Measurements from ENCODE around the gene MYO3B.
"Not testable (repeated sequence)": the region's sequence is repeated elsewhere in the genome, so short reads cannot be mapped to it uniquely, and the experiment has no call there.

MYO3B gene

DNA sequence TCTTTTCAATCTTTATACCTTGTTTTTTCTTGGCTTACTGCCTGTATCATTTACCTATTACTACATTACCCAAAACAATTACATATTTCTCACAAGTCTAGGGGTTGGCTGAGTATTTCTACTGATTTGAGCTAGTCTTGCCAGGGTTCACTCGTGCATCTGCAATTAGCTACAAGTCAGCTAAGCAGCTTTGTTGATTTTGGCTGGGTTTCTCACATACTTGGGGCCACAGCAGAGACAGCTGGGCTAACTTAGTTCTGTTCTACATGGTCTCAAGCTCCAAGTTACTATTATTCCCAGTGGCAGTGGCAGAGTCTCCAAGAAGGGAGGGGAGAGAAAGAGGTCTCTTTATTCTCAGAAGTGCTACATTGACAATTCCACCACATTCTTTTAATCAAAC, 482.5 kb downstream of the MYO3B start:
- no peak for DNase-seq

DNA sequence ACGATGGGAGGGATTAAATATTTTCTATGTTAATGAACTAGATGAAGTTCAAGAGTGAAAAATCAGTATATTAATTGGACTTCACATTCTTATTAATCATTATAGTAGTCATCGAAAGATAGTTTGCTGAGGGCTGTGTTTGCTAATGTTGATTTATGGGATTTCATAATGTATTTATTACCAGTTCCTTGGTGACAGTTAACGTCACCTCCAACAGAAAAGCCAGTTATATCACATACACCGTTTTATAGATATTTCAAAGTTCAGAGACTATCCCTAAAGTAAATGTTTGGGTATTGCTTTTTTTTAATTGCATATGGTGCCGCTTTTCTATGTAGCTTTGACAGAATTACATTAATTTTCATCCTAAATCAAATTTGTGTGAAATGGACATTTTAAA, 487.8 kb downstream of the MYO3B start:
- no peak for DNase-seq

DNA sequence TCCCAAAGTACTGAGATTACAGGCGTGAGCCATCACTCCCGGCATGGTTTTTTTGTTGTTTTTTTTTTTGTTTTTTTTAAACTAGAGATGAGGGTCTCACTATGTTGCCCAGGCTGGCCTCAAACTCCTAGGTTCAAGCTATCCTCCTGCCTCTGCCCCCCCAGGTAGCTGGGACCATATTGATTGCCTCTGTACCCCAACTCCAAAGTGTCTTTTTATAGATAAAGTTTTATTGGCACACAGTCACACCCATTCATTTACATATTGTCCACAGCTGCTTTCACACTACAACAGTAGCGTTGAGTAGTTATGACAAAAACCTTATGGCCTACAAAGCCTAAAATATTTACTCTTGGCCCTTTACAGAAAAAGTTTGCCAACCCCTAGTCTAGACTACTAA, 492.0 kb downstream of the MYO3B start:
- no peak for DNase-seq

DNA sequence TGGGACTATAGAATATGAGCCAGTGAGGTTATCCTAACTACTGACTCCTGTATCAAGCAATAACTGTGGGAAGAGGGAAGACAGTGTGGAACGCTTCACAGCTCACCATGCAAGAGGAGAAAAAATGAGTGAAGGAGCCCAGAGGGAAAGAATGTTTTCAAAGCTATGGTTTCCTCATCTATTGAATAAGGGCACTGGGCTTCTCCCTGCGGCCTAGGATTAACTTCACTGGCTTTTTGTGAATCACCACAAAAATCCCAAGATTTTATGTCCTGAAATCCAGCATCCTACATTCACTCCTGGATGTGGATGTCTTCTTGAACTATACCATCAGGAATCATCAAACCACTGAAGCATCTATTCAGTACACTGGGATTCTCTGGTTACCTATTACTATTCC, 492.7 kb downstream of the MYO3B start:
- DNase-seq, result no peak

DNA sequence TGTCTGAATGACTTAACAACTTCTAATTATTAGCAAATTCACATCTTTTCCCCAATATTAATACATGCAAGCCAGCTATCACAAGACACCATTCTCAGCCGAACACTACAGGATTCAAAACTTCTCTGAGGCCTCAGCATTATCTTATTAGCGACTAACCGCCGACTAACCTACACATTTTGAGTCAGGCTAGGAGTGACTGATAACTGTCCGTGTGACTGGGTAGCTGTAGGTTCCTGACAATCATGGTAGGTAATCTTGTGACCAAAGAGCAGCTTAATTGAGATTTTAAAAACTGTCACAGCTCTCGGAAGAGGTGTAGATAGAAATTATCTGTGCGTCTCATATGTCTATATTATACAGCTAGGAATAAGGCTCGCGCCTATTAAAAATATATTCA, 493.1 kb downstream of the MYO3B start:
- no peak for DNase-seq

DNA sequence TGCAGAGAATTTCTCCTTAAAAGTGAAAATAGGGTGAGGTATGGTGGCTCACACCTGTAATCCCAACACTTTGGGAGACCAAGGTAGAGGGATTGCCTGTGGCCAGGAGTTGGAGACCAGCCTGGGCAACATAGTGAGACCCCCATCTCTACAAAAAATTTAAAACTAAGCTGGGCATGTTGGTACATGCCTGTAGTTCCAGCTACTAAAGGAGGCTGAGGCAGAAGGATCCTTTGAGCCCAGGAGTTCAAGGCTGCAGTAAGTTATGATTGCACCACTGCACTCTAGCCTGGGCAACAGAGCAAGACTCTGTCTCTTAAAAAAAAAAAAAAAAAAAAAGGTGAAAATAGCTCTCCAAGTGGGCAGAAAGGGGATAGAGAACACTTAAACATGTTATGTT, 496.3 kb downstream of the MYO3B start:
- not testable (repeated sequence) for DNase-seq

DNA sequence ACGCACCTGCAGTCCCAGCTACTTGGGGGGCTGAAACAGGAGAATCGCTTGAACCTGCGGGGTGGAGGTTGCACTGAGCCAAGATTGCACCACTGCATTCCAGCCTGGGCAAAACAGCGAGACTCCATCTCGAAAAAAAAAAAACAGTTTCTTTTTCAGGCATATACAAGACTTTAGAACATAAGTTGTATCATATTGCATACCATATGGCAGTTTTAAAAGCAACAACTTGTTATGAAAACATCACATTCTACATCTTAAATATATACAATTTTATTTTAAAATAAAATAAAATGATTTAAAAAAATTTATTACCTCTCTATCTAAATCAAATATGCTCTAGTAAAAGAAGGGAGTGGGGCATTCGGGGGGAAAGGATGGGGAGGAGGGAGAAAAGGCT, 497.8 kb downstream of the MYO3B start:
- DNase-seq, result no peak

DNA sequence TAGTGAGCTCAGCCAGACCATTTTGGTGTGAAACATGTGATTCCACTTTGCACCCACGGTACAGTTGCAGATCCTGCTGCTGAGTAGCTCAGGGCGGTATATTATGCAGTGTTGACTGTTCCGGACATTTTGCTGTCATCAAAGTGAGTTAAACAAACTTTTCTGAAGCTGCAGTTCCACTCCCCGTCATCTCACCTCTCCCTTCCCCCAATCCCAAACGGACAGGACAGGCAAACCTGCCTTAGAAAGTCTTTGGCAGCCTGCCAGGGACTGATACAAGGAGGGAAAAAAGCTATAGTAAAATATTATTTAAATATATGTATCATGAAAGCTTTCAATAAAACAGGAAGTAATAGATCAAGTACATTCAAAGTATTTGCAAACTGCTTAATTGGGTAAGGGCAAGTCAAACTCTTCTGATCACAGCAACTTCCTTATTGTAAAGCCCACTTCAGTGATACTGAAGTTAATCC, 501.7 kb downstream of the MYO3B start:
- no peak for DNase-seq

DNA sequence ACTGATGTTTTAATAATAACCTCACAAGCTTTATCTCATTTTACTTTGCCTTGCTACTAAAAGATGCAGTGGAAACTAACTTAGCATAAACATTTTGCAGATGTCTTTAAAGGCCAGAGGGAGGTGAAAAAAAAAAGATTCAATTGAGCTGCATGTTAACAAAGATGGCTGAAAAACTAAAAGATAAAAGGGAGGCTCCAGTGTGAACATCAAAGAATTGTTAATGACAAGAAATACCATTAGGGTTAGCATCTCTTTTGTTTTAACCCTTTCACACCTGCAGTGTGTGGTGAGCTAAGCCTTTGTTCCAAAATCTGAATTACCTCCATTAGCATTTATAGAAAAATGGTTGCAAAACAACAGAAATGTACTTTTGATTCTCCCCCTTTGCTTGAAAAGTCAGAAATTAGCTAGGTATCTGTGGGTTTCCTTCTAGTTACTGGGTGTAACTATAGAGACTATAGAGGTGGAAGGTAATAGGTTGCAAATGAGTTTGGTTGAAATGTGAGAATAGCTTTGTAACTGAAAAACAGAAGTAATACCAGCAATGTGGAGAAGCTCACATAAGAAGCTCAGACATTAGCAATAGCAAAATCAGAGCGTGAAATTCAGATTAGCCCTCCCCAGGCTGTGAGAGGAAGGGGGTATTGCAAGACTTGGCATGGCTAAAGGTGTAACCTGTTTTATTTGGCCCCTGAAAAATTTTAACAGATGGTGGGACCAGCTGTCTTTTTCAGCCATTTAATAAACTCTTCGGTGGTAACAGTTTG, 502.4 kb downstream of the MYO3B start:
- DNase-seq, result no peak

DNA sequence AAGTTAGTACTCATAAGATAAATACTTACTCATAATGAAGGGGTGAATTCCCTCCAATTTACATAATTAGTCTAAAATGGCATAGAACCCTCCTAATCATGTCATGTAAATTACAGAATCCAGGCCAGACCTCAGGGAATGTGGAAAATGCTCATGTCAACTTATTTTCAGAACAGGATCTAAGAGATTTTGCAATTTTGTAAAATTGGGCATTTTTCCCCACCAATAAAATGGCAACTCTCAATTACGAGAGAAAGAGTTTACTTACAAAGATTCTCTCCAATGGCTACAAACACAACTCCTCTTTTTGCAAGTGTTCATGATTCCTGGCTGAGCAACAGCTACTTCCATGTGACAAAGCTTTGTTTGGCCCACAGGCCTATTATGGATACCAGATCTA, 503.4 kb downstream of the MYO3B start:
- no peak for DNase-seq

DNA sequence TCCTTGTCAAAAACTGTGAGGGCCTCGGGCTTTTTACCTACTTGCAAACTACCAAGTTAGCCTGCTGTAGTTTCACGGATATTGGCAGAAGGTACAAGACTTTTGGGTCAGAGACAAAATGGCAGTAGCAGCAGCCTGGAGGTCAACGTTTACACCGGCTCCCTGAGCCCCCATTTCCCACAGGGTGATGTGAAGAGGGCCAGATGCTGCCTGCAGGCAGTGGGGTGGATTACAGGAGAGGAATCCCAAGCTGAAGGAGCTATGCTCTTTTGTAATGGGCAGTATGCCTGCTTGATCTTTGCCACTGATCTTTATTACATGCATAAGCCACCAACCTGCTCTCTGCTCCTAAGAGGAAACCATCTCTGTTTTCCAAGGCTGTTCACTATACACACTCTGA, 507.6 kb downstream of the MYO3B start:
- no peak for DNase-seq

DNA sequence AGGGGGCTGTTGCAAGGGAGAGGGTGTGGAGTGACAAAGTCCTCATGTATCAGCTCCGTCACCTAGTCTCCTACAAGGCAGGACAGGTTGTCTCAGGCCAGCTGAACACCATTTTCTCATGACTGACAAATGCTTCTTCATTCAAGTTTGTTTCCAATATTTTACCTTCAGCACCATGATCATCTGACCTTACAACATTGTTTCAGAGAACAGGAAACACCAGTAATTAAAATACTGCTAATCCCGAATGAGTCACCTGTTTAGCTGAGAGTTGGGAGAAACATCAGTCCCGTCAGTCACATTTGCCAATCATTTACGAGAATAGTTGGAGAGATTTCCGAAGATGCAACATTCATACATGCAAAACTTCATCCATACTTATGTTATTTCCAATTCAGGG, 511.5 kb downstream of the MYO3B start:
- DNase-seq, result no peak

DNA sequence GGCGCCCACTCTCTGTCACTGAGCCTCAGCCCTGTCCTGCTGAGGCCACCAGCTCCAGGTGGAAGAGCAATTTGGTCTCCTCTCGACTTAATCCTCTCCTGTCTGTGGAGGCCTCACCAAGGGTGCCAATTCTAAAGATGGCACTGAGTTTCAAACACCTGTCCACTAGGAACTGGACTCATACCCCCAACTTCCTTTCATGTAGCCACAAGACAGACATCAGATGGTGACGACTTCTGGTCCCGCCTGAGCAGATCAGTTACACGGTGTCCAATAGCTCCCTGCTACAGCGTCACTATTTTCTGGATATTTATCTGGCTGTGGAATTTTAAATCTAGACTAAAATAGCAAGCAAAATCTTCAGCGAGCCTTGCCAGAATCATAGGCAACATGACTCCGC, 512.7 kb downstream of the MYO3B start:
- no peak for DNase-seq

DNA sequence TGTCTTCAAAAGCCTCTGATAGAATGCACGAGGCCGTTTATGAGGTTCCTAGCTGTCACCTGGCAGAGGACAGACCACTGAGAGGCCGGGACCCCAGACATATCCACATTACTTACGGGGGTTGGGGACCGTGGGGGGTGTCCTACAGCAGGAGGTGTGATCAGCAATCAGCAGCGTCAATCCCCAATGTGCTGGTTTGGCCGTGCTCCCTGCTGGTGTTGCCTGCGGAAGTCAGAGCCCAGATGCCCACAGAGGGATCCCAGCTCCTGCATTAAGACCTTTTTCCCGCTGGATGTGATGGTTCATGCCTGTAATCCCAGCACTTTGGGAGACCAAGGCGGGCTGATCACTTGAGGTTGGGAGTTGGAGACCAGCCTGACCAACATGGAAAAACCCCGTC, 516.4 kb downstream of the MYO3B start:
- no peak for DNase-seq

DNA sequence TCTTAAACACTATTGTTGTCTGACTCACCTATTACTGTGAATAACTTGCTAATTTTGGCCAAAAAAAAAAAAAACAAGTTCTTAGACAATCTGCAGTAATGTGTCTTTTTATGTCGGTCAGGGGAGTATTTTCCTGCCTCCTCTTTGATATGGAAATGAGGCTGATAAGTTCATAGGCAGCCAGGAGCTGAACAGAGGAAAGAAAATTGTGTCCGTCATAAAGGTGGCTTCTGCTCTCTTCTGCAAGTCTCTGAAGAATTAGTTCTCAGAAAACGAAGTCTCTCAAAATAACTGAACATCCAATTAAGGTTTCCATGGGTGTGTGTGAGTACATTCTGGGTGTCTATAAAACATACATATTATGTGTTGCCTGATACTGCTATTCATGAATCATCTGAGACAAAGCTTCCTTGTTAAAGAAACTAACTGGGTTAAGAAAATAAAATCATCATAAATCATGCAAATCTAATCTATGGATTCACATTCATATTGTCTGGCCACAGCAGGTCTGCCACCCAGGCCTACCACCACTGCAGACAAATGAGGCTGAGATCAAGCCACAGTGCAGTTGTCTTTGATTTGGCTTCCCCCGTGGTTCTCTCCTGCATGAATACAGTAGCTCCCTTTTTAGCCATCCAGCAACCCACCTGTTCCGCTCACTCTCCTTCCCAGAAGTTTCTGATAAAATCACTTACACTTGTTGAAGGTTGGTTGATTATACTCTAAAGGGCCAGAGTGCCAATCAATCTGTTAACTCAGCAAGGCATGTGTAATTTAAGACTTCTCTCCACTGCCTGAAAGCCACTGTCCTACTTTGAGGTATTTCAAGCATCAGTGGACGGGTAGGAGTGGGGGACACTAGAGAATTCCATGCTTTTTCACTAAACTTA, 517.8 kb downstream of the MYO3B start:
- DNase-seq, result no peak

DNA sequence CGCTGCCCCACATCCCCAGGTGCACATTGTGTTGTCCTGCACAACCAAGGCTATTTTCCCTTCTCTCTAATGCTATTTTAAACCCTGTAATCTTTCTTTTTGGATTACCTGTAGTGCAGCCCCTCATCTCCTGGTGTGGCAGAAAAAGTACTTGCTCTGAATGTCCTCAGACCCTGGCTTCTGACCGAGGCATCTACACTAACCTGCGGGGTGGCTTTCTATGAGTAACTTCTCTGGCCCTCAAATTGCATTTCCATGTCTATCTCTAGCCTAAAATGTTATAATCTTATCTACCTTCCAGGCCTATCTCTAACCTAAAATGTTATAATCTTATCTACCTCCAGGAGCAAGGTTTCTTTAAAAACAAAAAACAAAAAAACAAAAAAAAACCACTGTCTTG, 519.0 kb downstream of the MYO3B start:
- DNase-seq, result no peak

DNA sequence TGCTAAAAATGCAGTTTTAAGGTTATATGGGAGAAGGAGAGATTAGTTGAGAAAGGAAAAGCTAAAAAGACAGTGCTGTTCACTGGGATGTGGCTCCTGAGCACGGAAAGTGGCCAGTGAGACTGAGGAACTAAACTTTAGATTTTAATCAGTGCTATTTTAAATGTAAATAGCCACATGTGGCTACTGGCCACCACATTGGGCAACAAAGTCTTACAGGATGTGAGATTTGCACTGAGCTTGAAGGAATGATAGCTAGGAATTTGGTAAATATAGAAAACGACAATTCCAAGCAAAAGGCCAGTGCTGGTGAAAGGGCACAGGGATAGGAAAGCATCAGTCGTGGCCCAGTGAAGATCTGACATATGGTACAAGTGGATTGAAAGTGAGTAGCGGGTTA, 523.1 kb downstream of the MYO3B start:
- DNase-seq, result no peak

DNA sequence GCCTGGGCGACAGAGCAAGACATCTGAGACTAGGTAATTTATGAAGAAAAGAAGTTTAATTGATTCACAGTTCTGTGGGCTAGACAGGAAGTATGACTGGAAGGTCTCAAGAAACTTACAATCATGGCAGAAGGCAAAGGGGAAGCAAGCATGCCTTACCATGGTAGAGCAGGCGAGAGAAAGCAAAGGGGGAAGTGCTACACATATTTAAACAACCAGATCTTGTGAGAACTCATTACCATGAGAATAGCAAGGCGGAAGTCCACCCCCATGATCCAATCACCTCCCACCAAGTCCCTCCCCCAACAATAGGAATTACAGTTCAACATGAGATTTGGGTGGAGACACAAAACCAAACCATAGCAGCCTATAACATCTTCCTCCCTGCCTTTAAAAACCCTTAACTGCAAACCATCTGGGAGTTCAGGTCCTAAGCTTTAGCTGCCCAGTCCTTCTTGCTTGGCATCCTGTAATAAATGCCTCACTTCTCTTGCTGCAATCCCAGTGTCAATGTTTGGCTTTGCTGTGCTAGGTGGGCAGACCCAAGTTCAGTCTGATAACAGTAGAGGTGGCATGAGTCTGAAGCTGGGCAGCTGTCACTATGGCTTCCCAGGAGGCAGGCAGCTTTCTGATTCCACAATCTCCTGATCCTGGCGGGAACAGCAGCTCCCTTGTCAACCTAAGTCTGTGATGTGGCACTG, 526.0 kb downstream of the MYO3B start:
- no peak for DNase-seq

Measured in GOT3 (cell line).